ENCODE measurements around the gene RHEB. TPM values are rescaled to one million over a fixed set of nuclear protein-coding genes. Genes with fewer than 3 reads are reported as not detected.

The RHEB gene
- polyA plus RNA-seq, 1 donor from 2014 or later, result 289 TPM

DNA sequence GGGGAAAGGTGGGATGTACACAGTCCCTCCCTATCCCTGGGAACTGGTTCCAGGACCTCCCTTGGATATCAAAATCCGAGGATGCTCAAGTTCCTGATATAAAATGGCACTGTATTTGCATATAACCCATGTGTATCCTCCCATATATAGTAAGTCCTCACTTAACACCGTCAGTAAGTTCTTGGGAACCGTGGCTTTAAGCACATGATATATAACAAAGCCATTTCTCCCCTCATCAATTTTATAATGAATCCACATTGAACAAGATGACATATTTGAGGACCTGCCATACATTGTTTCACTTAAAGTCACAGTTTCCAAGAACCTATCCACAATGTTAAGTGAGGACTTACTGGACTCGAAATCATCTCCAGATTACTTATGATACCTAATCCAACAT lies 85.1 kb downstream of the RHEB start:
- H3F3A ChIP-seq (ENCODE audit: insufficient read depth, low read length, poor library complexity, severe bottlenecking), result no peaks in the 10 kb centered on the region
- no peak overlapping the region for H3K4me3 ChIP-seq (ENCODE audit: low read length)
- no peaks in the 10 kb centered on the region for H3K79me2 ChIP-seq (replicated peaks; ENCODE audit: insufficient read depth, low read length)
- TF ChIP-seq POLR2AphosphoS5 (IDR thresholded peaks at IDR 0.05) (no peak), TAF1 (IDR thresholded peaks at IDR 0.05; ENCODE audit: low read depth) (no peak), SMC3 (conservative IDR thresholded peaks at IDR 0.05; ENCODE audit: poor library complexity) (no peak), RAD21 (conservative IDR thresholded peaks at IDR 0.05) (no peak), EP300 (conservative IDR thresholded peaks at IDR 0.05; ENCODE audit: poor library complexity, severe bottlenecking) (no peak), REST (IDR thresholded peaks at IDR 0.05; ENCODE audit: borderline replicate concordance) (no peak), MXI1 (conservative IDR thresholded peaks at IDR 0.05; ENCODE audit: poor library complexity, severe bottlenecking) (no peak), CTCF (IDR thresholded peaks at IDR 0.05; ENCODE audit: poor library complexity, severe bottlenecking) (no peak)
- peaks cover 7% of the 10 kb centered on the region for H3K27me3 ChIP-seq (ENCODE audit: insufficient read depth, low read depth, low read length)
- H3K9me2 ChIP-seq (ENCODE audit: insufficient read depth, low read length), result no peaks in the 10 kb centered on the region
- no peaks in the 10 kb centered on the region for H3K9me3 ChIP-seq (ENCODE audit: low read length)
- no peak overlapping the region for H3K4me2 ChIP-seq (ENCODE audit: low read length)
- H3K36me3 ChIP-seq (ENCODE audit: insufficient read depth, low read length), result no peaks in the 10 kb centered on the region
- no peak overlapping the region for H3K9ac ChIP-seq (ENCODE audit: low read length)
- H4K20me1 ChIP-seq (ENCODE audit: insufficient read depth), result no peaks in the 10 kb centered on the region
- no peak overlapping the region for H2AFZ ChIP-seq (ENCODE audit: low read depth, low read length)
- no peak overlapping the region for H3K27ac ChIP-seq (ENCODE audit: low read length)

- H3K4me3 ChIP-seq (ENCODE audit: low read length), result no peak overlapping the region
- no peaks in the 10 kb centered on the region for H3F3A ChIP-seq (ENCODE audit: insufficient read depth, low read length, poor library complexity, severe bottlenecking)
- H3K4me2 ChIP-seq (ENCODE audit: low read length), result no peak overlapping the region
- H3K9me3 ChIP-seq (ENCODE audit: low read length), result no peaks in the 10 kb centered on the region
- H4K20me1 ChIP-seq (ENCODE audit: insufficient read depth), result no peaks in the 10 kb centered on the region
- H2AFZ ChIP-seq (ENCODE audit: low read depth, low read length), result no peak overlapping the region
- H3K9me2 ChIP-seq (ENCODE audit: insufficient read depth, low read length), result no peaks in the 10 kb centered on the region
- H3K36me3 ChIP-seq (ENCODE audit: insufficient read depth, low read length), result no peaks in the 10 kb centered on the region
- H3K9ac ChIP-seq (ENCODE audit: low read length), result no peak overlapping the region
- no peak overlapping the region for H3K27ac ChIP-seq (ENCODE audit: low read length)
- H3K79me2 ChIP-seq (replicated peaks; ENCODE audit: insufficient read depth, low read length), result no peaks in the 10 kb centered on the region
- H3K27me3 ChIP-seq (ENCODE audit: insufficient read depth, low read depth, low read length), result peaks cover under 1% of the 10 kb centered on the region
- TF ChIP-seq EZH2 (IDR thresholded peaks at IDR 0.05; ENCODE audit: borderline replicate concordance, insufficient read depth, low read length, poor library complexity, severe bottlenecking), result no peak
- no peak for TF ChIP-seq RAD21 (conservative IDR thresholded peaks at IDR 0.05)
- no peak for TF ChIP-seq TAF1 (IDR thresholded peaks at IDR 0.05; ENCODE audit: low read depth)
- no peak for TF ChIP-seq EP300 (conservative IDR thresholded peaks at IDR 0.05; ENCODE audit: poor library complexity, severe bottlenecking)
- no peak for TF ChIP-seq POLR2AphosphoS5 (IDR thresholded peaks at IDR 0.05)
- no peak for TF ChIP-seq MXI1 (conservative IDR thresholded peaks at IDR 0.05; ENCODE audit: poor library complexity, severe bottlenecking)
- no peak for TF ChIP-seq REST (IDR thresholded peaks at IDR 0.05; ENCODE audit: borderline replicate concordance)
- TF ChIP-seq SMC3 (conservative IDR thresholded peaks at IDR 0.05; ENCODE audit: poor library complexity), result no peak
- no peak for TF ChIP-seq CTCF (IDR thresholded peaks at IDR 0.05; ENCODE audit: poor library complexity, severe bottlenecking)
Observed at GRCh38 chr7:151433721-151434400, 85.8 kb downstream of the RHEB start.

Measured in neural cell (in vitro differentiated cells).